OCI-LY3 (cell line): ENCODE data around the gene CYSTM1.

ENCODE experiments used
- EZH2phosphoT487 ChIP-seq: fragments of 200-600 bp; shearing (Covaris generic); IDR thresholded peaks from 2 replicates; pipeline ENCODE4 v1.6.1; 2018; ENCODE audit warnings: antibody characterized with exemption, mixed run types, low read depth
- TF ChIP-seq, protein P1 (sequence below): fragments of 200-600, 300-600 bp; sonication (generic); IDR thresholded peaks from 2 replicates; pipeline ENCODE4 v1.5.1; 2014; ENCODE audit warnings: antibody characterized with exemption, low read length, low read depth

DNA sequence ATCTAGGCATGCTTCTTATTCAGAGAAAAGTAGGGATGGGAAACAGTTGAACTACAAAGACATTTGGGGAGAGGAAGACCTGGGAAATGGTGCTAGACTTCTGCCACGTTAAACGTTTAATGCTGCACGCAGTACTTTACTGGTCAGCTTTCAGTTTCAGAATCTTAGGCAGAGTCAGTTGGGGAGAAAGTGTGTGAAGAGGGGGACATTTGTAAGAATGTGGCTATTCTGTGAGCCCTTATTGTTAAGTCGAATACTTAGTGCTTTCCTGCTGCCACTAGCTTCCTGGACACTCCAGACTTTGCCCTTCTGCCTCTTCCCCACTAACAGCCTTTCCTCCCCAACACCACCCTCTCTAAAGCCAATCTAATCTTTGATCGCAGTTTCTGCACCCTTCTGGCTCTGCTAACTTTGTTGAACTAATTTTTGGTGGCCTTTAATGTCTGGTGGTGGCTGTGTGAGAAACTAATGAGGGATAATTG is 6.1 kb downstream of the CYSTM1 start:
- TF ChIP-seq, protein P1, sequence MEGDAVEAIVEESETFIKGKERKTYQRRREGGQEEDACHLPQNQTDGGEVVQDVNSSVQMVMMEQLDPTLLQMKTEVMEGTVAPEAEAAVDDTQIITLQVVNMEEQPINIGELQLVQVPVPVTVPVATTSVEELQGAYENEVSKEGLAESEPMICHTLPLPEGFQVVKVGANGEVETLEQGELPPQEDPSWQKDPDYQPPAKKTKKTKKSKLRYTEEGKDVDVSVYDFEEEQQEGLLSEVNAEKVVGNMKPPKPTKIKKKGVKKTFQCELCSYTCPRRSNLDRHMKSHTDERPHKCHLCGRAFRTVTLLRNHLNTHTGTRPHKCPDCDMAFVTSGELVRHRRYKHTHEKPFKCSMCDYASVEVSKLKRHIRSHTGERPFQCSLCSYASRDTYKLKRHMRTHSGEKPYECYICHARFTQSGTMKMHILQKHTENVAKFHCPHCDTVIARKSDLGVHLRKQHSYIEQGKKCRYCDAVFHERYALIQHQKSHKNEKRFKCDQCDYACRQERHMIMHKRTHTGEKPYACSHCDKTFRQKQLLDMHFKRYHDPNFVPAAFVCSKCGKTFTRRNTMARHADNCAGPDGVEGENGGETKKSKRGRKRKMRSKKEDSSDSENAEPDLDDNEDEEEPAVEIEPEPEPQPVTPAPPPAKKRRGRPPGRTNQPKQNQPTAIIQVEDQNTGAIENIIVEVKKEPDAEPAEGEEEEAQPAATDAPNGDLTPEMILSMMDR = no peak
- TF ChIP-seq EZH2phosphoT487 = no peak
